Measurements from ENCODE around the gene SPRYD4. TPM values are rescaled to one million over a fixed set of nuclear protein-coding genes. Genes with fewer than 3 reads are reported as not detected.
"Not testable (repeated sequence)": the region's sequence is repeated elsewhere in the genome, so short reads cannot be mapped to it uniquely, and the experiment has no call there.

Gene SPRYD4
- total and polyA plus RNA-seq, 8 donors = 2.5 to 5.9 (median 5.6) TPM

DNA sequence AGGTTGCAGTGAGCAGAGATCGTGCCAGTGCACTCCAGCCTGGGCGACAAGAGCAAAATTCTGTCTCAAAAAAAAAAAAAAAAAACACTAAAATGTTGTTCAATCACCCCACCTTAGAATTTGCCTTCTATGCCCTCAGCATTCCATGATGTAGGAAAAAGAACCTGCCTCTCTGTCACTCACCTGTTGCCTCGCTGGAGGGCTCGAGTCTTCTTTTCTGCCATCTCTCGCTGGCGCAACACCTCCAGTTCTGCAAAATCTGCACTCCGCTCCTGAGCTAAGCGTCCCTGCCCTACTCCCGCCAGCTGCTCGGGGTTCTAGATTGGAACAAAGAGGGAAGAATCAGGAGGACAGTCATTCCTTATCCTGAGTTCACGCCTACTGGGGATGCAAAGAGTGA, 37.1 kb upstream of the SPRYD4 start:
- Histone ChIP-seq H3K27ac (no peak overlapping the region), H3K27me3 (no peaks in the 10 kb centered on the region), H3K9me3 (no peaks in the 10 kb centered on the region), H3K4me1 (no peaks in the 10 kb centered on the region), H3K36me3 (peaks cover 0 to 70% of the 10 kb centered on the region in 2 donors), H3K4me3 (no peak overlapping the region)
- intact Hi-C loops (cut with DNase I) = no loop called here
- no peak for DNase-seq
- TF ChIP-seq, protein P1, sequence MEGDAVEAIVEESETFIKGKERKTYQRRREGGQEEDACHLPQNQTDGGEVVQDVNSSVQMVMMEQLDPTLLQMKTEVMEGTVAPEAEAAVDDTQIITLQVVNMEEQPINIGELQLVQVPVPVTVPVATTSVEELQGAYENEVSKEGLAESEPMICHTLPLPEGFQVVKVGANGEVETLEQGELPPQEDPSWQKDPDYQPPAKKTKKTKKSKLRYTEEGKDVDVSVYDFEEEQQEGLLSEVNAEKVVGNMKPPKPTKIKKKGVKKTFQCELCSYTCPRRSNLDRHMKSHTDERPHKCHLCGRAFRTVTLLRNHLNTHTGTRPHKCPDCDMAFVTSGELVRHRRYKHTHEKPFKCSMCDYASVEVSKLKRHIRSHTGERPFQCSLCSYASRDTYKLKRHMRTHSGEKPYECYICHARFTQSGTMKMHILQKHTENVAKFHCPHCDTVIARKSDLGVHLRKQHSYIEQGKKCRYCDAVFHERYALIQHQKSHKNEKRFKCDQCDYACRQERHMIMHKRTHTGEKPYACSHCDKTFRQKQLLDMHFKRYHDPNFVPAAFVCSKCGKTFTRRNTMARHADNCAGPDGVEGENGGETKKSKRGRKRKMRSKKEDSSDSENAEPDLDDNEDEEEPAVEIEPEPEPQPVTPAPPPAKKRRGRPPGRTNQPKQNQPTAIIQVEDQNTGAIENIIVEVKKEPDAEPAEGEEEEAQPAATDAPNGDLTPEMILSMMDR (IDR thresholded peaks at IDR 0.05) = no peak
- ATAC-seq = no peak

DNA sequence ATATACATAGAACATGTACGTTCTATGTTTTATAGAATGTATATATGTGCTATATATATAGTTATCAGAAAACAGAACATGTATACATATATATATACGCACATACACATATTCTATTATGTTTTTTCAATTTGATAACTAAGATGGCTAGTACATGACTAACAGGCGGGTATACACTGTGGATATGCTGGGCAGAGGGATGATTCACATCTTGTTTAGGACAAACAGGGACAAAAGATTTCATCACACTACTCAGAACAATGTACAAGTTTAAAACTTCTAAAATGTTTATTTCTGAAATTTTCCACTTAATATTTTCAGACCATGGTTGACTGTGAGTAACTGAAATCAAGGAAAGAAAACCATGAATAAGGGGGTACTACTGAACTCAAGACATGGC, 36.5 kb upstream of the SPRYD4 start:
- ATAC-seq (no peak), DNase-seq (no peak)
- intact Hi-C loops (cut with DNase I) = no loop called here
- no peaks in the 10 kb centered on the region for H3K4me1 ChIP-seq
- no peaks in the 10 kb centered on the region for H3K9me3 ChIP-seq
- H3K27ac ChIP-seq = no peak overlapping the region
- no peak overlapping the region for H3K4me3 ChIP-seq
- H3K36me3 ChIP-seq = peaks cover 0 to 64% of the 10 kb centered on the region in 2 donors
- H3K27me3 ChIP-seq = no peaks in the 10 kb centered on the region
- TF ChIP-seq, protein P1 (IDR thresholded peaks at IDR 0.05) = no peak

DNA sequence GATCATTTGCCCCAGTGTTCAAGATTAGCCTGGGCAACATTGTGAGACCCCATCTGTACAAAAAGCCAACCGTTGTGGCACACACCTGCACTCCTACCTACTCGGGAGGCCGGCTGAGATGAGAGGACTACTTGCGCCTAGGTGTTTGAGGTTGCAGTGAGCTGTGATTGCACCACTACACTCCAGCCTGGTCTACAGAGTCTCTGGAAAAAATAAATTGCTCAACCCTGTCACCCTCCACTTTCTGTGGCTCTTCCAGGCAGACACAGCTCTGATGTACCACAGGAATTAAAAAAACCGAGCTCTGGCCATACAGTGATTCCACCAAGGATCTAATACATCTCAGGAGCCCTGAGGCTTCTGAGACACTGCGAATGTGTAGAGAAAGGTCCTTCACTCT, 33.5 kb upstream of the SPRYD4 start:
- Histone ChIP-seq H3K4me3 (no peak overlapping the region), H3K27me3 (no peaks in the 10 kb centered on the region), H3K9me3 (no peaks in the 10 kb centered on the region), H3K36me3 (peaks cover 0 to 36% of the 10 kb centered on the region in 2 donors), H3K27ac (no peak overlapping the region), H3K4me1 (no peaks in the 10 kb centered on the region)
- intact Hi-C loops (cut with DNase I) = no loop called here
- TF ChIP-seq, protein P1 (IDR thresholded peaks at IDR 0.05) = no peak
- ATAC-seq = no peak
- DNase-seq = no peak

DNA sequence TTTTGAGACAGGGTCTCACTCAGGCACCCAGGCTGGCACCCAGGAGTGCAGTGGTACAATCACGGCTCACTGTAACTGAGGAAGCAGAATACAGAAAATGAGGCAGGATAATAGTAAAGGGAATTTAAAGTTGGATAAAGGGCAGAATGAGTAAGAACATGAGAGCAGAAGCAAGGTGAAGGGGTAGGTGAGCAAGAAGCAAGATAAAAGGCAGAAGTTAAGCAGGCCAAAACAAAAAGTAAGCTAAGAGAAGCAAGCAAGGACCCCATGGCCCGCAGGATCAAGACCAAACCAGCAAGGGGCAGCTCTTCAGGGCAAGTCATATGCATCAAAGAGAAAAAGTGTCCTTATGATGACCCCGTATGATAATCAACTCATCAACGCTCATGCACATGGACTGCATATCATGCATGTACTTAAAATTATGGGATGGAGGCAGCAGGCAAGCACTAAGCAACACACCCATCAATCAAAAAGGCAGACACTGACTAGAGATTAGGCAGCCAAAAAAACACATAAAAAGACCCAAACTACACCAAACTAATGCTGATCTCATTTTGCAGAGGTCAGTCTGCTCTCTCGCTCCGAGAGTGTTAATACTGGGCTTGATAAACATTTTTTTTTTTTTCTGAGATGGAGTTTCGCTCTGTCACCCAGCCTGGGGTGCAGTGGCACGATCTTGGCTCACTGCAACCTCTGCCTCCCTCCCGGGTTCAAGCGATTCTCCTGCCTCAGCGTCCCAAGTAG, 30.8 kb upstream of the SPRYD4 start:
- no peak for DNase-seq

DNA sequence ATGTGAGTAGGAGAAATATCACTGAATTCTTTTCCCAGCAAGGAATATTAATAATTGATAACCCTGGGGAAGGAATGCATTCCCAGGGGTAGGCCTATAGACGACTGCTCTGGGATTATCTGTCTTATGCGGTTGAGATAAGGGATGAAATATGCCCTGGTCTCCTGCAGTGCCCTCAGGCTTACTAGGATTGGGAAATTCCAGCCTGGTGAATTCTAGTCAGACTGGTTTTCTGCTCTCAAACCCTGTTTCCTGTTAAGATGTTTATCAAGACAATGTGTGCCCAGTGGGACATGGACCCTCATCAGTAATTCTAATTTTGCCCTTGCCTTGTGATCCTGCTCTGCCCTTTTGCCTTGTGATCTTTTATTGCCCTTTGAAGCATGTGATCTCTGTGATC, 25.2 kb upstream of the SPRYD4 start:
- H3K4me3 ChIP-seq; H3K27ac ChIP-seq; H3K27me3 ChIP-seq; DNase-seq; intact Hi-C loops (cut with DNase I); H3K36me3 ChIP-seq; ATAC-seq; H3K4me1 ChIP-seq; H3K9me3 ChIP-seq: not testable (repeated sequence)

More for the DNA sequence above, 30.8 kb upstream of the SPRYD4 start:
- TF ChIP-seq, protein P1 (IDR thresholded peaks at IDR 0.05) = no peak
- intact Hi-C loops (cut with DNase I) = no loop called here
- H3K9me3 ChIP-seq = no peaks in the 10 kb centered on the region
- no peaks in the 10 kb centered on the region for H3K4me1 ChIP-seq
- no peak overlapping the region for H3K4me3 ChIP-seq
- no peak overlapping the region for H3K27ac ChIP-seq
- H3K36me3 ChIP-seq = peaks cover 0 to 11% of the 10 kb centered on the region in 2 donors
- no peak for ATAC-seq
- H3K27me3 ChIP-seq = no peaks in the 10 kb centered on the region
